Superior temporal gyrus (tissue), 1 donor: Measurements from ENCODE around the gene PCDHA11.
"Not testable (repeated sequence)": the region's sequence is repeated elsewhere in the genome, so short reads cannot be mapped to it uniquely, and the experiment has no call there.

Experiments
- DNase-seq: peaks from one replicate; pipeline ENCODE4 v3.0.0-alpha.2; 2016; ENCODE audit errors: extremely low spot score

The PCDHA11 gene

GRCh38 chr5:140868721-140869554 lies at the start of gene PCDHA11:
TSS of gene PCDHA11 (plus strand) at chr5:140868957. CDS start at chr5:140869104, 147 bp downstream.
- DNase-seq = peak; percentile 72

GRCh38 chr5:140821375-140822280 lies 47.1 kb upstream of the PCDHA11 start, which contains the start of gene PCDHA5:
TSS of gene PCDHA5 (plus strand) at chr5:140821613.
- peak; percentile 45 for DNase-seq

- DNase-seq = no peak
Observed at GRCh38 chr5:140822281-140822629, 46.5 kb upstream of the PCDHA11 start.

- DNase-seq = not testable (repeated sequence)
Observed at GRCh38 chr5:140822969-140823368, 45.8 kb upstream of the PCDHA11 start.

- DNase-seq = no peak
Observed at GRCh38 chr5:140823475-140823874, 45.3 kb upstream of the PCDHA11 start.

- peak; percentile 31 for DNase-seq
Observed at GRCh38 chr5:140827704-140828361, 40.9 kb upstream of the PCDHA11 start, which contains the start of gene PCDHA6. TSS of gene PCDHA6 (plus strand) at chr5:140827960. CDS start at chr5:140828092, 132 bp downstream.

GRCh38 chr5:140828362-140828737 lies 40.4 kb upstream of the PCDHA11 start:
- peak; percentile 31 for DNase-seq

- not testable (repeated sequence) for DNase-seq
Observed at GRCh38 chr5:140829511-140830501, 39.0 kb upstream of the PCDHA11 start.

GRCh38 chr5:140833993-140834392 lies 34.8 kb upstream of the PCDHA11 start, which contains the start of gene PCDHA7:
TSS of gene PCDHA7 (plus strand) at chr5:140834269. CDS start at chr5:140834384, 115 bp downstream.
- peak; percentile 66 for DNase-seq

GRCh38 chr5:140834439-140835008 lies 34.2 kb upstream of the PCDHA11 start:
- DNase-seq = not testable (repeated sequence)

GRCh38 chr5:140835622-140836510 lies 32.9 kb upstream of the PCDHA11 start:
- DNase-seq = no peak

GRCh38 chr5:140840978-140841962 lies 27.5 kb upstream of the PCDHA11 start, which contains the start of gene PCDHA8:
TSS of gene PCDHA8 (plus strand) at chr5:140841187. CDS start at chr5:140841322, 135 bp downstream.
- peak; percentile 80 for DNase-seq

- DNase-seq = no peak
Observed at GRCh38 chr5:140842798-140843733, 25.7 kb upstream of the PCDHA11 start.

- DNase-seq = not testable (repeated sequence)
Observed at GRCh38 chr5:140848139-140849102, 20.3 kb upstream of the PCDHA11 start, which contains the start of gene PCDHA9. TSS of gene PCDHA9 (plus strand) at chr5:140848382. CDS start at chr5:140848496, 114 bp downstream.
